ENCODE data around the gene HSD3B7.

Gene HSD3B7

DNA sequence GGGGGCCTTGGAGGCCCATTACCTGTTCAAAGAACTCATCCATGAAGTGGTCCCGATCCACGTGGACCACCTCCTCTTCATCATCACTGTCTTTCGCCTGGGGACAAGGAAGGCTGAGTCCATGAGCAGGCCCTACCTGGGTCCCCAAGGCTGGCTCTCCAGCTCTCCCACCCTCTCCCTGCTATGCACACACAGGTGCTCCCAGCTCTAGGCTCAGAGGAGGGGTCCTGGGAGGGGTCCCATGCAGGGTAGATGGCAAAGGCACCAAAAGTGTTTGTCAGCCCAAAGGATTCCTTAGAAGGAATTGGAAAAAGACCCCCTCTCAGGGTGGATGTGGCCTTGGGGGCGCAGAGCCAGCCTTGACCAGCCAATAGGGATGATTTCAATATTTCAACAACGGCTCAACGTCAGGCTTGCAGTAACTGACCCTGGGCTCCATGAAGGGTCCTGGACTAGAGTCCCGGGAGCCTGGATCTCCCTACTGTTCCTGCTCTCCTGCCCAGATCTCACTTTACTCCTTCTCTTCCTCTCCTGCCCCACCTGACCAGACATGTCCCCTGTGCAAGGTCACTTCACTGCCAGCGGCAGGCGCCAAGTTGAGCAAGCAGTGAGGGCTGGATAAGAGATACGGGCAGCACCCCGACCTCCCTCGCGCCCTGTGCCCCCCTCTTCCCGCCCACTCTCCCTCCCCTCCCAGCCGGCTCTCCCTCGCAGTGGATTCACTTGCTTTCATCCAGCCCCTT, 16.7 kb downstream of the HSD3B7 start:
- TF ChIP-seq EZH2phosphoT487 (IDR thresholded peaks at IDR 0.05; ENCODE audit: low read length) (no peak), EZH2 (optimal IDR thresholded peaks at IDR 0.05; ENCODE audit: low read depth, low read length) (no peak)
- TF ChIP-seq, protein P1, sequence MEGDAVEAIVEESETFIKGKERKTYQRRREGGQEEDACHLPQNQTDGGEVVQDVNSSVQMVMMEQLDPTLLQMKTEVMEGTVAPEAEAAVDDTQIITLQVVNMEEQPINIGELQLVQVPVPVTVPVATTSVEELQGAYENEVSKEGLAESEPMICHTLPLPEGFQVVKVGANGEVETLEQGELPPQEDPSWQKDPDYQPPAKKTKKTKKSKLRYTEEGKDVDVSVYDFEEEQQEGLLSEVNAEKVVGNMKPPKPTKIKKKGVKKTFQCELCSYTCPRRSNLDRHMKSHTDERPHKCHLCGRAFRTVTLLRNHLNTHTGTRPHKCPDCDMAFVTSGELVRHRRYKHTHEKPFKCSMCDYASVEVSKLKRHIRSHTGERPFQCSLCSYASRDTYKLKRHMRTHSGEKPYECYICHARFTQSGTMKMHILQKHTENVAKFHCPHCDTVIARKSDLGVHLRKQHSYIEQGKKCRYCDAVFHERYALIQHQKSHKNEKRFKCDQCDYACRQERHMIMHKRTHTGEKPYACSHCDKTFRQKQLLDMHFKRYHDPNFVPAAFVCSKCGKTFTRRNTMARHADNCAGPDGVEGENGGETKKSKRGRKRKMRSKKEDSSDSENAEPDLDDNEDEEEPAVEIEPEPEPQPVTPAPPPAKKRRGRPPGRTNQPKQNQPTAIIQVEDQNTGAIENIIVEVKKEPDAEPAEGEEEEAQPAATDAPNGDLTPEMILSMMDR (IDR thresholded peaks at IDR 0.05; ENCODE audit: low read length): no peak
- no peaks in the 10 kb centered on the region for H3K36me3 ChIP-seq (replicated peaks; ENCODE audit: insufficient read depth, low read length)
- H3K4me3 ChIP-seq (ENCODE audit: low read length): no peak overlapping the region
- H3K9ac ChIP-seq (ENCODE audit: low read length): no peak overlapping the region
- H3K27ac ChIP-seq (ENCODE audit: low read length): no peak overlapping the region
- no peaks in the 10 kb centered on the region for H3K9me3 ChIP-seq (replicated peaks; ENCODE audit: insufficient read depth, low read length)
- H3K79me2 ChIP-seq (ENCODE audit: low read length): no peaks in the 10 kb centered on the region
- H2AFZ ChIP-seq (ENCODE audit: low read length): no peak overlapping the region
- no peak for DNase-seq
- H3K27me3 ChIP-seq (replicated peaks; ENCODE audit: insufficient read depth, low read length): peaks cover 92% of the 10 kb centered on the region
- H3K9me2 ChIP-seq (replicated peaks; ENCODE audit: insufficient read depth, low read length): no peaks in the 10 kb centered on the region
- no peaks in the 10 kb centered on the region for H4K20me1 ChIP-seq (ENCODE audit: insufficient read depth, low read length)
- no peak overlapping the region for H3K4me2 ChIP-seq (ENCODE audit: low read depth, low read length)
- H3K4me1 ChIP-seq (ENCODE audit: low read length): peaks cover 3% of the 10 kb centered on the region; the same call in 1 of the 2 replicates
- no peaks in the 10 kb centered on the region for H3F3A ChIP-seq (ENCODE audit: insufficient read depth, low read length)

DNA sequence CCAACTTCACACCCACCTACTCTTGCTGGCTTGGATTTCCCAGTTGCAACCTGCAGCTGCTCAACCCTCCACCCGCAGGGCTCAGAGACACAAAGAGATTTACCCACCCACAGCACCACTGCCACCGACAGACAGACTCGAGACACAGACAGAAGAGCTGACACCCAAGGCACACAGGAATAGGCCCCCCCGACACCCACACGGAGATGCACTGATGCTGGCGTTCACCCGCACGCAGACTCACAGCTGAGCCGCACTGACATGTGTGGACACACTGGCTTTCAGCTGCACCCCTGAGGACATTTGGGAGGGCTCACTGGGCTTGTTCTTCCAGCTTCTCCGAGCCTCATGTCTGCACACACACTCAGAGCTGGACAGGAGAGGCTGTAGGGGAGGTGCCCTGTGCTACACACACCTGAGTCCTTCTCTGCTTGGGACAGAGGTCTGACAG, 17.3 kb downstream of the HSD3B7 start:
- DNase-seq: no peak
- Histone ChIP-seq H3K4me2 (ENCODE audit: low read depth, low read length) (no peak overlapping the region), H2AFZ (ENCODE audit: low read length) (no peak overlapping the region), H4K20me1 (ENCODE audit: insufficient read depth, low read length) (no peaks in the 10 kb centered on the region), H3K9me2 (replicated peaks; ENCODE audit: insufficient read depth, low read length) (no peaks in the 10 kb centered on the region), H3K9me3 (replicated peaks; ENCODE audit: insufficient read depth, low read length) (no peaks in the 10 kb centered on the region), H3F3A (ENCODE audit: insufficient read depth, low read length) (no peaks in the 10 kb centered on the region), H3K27ac (ENCODE audit: low read length) (no peak overlapping the region), H3K79me2 (ENCODE audit: low read length) (no peaks in the 10 kb centered on the region), H3K9ac (ENCODE audit: low read length) (no peak overlapping the region), H3K36me3 (replicated peaks; ENCODE audit: insufficient read depth, low read length) (no peaks in the 10 kb centered on the region), H3K4me3 (ENCODE audit: low read length) (no peak overlapping the region), H3K27me3 (replicated peaks; ENCODE audit: insufficient read depth, low read length) (peaks cover 96% of the 10 kb centered on the region), H3K4me1 (ENCODE audit: low read length) (no peaks in the 10 kb centered on the region)
- TF ChIP-seq, protein P1 (IDR thresholded peaks at IDR 0.05; ENCODE audit: low read length): no peak
- TF ChIP-seq EZH2 (optimal IDR thresholded peaks at IDR 0.05; ENCODE audit: low read depth, low read length) (no peak), EZH2phosphoT487 (IDR thresholded peaks at IDR 0.05; ENCODE audit: low read length) (no peak)

GRCh38 chr16:31002862-31003341, 17.9 kb downstream of the HSD3B7 start:
- no peak overlapping the region for H3K9ac ChIP-seq (ENCODE audit: low read length)
- no peaks in the 10 kb centered on the region for H3K79me2 ChIP-seq (ENCODE audit: low read length)
- no peaks in the 10 kb centered on the region for H3K9me2 ChIP-seq (replicated peaks; ENCODE audit: insufficient read depth, low read length)
- H2AFZ ChIP-seq (ENCODE audit: low read length): no peak overlapping the region
- H3K27me3 ChIP-seq (replicated peaks; ENCODE audit: insufficient read depth, low read length): peaks cover 96% of the 10 kb centered on the region
- H3K4me2 ChIP-seq (ENCODE audit: low read depth, low read length): no peak overlapping the region
- no peaks in the 10 kb centered on the region for H3K36me3 ChIP-seq (replicated peaks; ENCODE audit: insufficient read depth, low read length)
- no peaks in the 10 kb centered on the region for H3F3A ChIP-seq (ENCODE audit: insufficient read depth, low read length)
- no peak overlapping the region for H3K27ac ChIP-seq (ENCODE audit: low read length)
- no peak for TF ChIP-seq EZH2phosphoT487 (IDR thresholded peaks at IDR 0.05; ENCODE audit: low read length)
- TF ChIP-seq, protein P1 (IDR thresholded peaks at IDR 0.05; ENCODE audit: low read length): no peak
- no peak for TF ChIP-seq EZH2 (optimal IDR thresholded peaks at IDR 0.05; ENCODE audit: low read depth, low read length)
- H4K20me1 ChIP-seq (ENCODE audit: insufficient read depth, low read length): no peaks in the 10 kb centered on the region
- DNase-seq: no peak
- no peaks in the 10 kb centered on the region for H3K9me3 ChIP-seq (replicated peaks; ENCODE audit: insufficient read depth, low read length)
- no peaks in the 10 kb centered on the region for H3K4me1 ChIP-seq (ENCODE audit: low read length)
- no peak overlapping the region for H3K4me3 ChIP-seq (ENCODE audit: low read length)

Data from MM.1S (cell line).